ENCODE results near the gene SNAP47.

The SNAP47 gene

DNA sequence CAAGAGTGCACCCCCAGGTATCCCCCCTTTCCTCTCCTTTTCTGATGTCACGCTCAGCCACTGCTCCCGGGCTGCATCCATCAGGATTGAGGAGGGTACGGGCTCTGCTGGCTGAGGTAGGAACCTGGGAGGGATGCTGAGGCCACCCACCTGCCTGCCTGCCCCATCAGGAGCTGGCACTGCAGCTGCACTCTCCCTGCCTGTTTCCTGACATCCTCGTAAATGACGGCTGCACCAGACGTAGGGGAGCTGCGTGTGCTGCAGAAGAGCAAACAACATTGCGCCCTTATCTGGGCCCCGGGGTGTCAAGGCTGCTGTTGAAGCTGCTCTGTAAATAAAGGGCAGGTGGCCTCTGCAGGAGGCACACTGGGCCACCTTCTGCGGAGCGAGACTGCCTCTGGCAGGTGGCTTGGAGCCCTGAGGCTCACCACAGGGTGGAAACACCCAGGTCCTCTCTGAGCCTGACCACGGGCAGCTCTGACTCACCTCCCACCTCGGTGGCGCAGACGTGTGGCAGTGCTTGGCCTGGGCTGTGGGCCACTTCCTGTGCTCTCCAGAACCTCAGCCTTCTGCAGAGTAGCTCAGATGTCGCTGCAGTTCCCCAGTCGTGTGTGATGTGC, 30.9 kb downstream of the SNAP47 start:
- Histone ChIP-seq H3K4me1 (ENCODE audit: low read length) (peaks cover 21% of the 10 kb centered on the region), H3K4me3 (ENCODE audit: low read length) (no peak overlapping the region), H3F3A (ENCODE audit: insufficient read depth, low read length) (peaks cover 14% of the 10 kb centered on the region), H3K27ac (ENCODE audit: low read length) (no peak overlapping the region), H3K9me3 (replicated peaks; ENCODE audit: insufficient read depth, low read length) (no peaks in the 10 kb centered on the region), H4K20me1 (ENCODE audit: insufficient read depth, low read length) (no peaks in the 10 kb centered on the region), H3K36me3 (replicated peaks; ENCODE audit: insufficient read depth, low read length) (peaks cover 6% of the 10 kb centered on the region; the same call in 1 of the 2 replicates), H3K9me2 (replicated peaks; ENCODE audit: insufficient read depth, low read length) (no peaks in the 10 kb centered on the region), H3K4me2 (ENCODE audit: low read depth, low read length) (no peak overlapping the region), H2AFZ (ENCODE audit: low read length) (no peak overlapping the region), H3K79me2 (ENCODE audit: low read length) (peaks cover 22% of the 10 kb centered on the region), H3K27me3 (replicated peaks; ENCODE audit: insufficient read depth, low read length) (no peaks in the 10 kb centered on the region), H3K9ac (ENCODE audit: low read length) (no peak overlapping the region)
- no peak for DNase-seq
- TF ChIP-seq, protein P1, sequence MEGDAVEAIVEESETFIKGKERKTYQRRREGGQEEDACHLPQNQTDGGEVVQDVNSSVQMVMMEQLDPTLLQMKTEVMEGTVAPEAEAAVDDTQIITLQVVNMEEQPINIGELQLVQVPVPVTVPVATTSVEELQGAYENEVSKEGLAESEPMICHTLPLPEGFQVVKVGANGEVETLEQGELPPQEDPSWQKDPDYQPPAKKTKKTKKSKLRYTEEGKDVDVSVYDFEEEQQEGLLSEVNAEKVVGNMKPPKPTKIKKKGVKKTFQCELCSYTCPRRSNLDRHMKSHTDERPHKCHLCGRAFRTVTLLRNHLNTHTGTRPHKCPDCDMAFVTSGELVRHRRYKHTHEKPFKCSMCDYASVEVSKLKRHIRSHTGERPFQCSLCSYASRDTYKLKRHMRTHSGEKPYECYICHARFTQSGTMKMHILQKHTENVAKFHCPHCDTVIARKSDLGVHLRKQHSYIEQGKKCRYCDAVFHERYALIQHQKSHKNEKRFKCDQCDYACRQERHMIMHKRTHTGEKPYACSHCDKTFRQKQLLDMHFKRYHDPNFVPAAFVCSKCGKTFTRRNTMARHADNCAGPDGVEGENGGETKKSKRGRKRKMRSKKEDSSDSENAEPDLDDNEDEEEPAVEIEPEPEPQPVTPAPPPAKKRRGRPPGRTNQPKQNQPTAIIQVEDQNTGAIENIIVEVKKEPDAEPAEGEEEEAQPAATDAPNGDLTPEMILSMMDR (IDR thresholded peaks at IDR 0.05; ENCODE audit: low read length): no peak
- TF ChIP-seq EZH2phosphoT487 (IDR thresholded peaks at IDR 0.05; ENCODE audit: low read length) (no peak), EZH2 (optimal IDR thresholded peaks at IDR 0.05; ENCODE audit: low read depth, low read length) (no peak)

DNA sequence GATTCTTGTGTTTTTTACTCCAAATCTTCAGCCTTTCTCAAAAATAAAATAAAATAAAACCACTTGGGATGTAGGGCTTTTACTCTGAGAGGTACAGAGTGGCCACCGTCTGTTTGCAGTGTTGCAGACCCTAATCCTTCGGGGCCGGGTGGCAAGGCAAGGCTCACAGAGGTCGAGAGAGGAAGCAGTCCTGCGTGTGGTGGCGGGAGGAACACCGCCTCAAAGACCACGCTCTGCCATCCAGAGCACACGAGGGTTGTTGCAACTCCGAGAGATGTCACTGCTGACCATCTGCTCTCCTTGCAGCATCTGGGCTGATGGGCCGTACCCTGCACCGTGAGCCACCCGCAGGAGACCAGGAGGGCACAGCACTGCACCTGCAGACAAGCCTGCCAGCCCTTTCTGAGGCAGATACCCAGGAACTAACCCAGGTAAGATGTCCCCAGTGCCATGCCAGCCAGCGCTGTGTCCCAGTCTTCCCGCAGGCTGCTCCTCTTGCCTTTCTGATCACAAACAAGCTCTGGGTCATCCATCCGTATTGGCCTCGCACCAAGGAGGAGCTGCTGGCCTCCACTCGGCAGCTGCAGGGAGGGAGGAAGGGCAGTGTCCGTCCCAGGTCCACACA, 31.5 kb downstream of the SNAP47 start:
- Histone ChIP-seq H3K4me1 (ENCODE audit: low read length) (peaks cover 15% of the 10 kb centered on the region), H3K4me3 (ENCODE audit: low read length) (no peak overlapping the region), H3K9ac (ENCODE audit: low read length) (no peak overlapping the region), H3K27me3 (replicated peaks; ENCODE audit: insufficient read depth, low read length) (no peaks in the 10 kb centered on the region), H3K79me2 (ENCODE audit: low read length) (peaks cover 19% of the 10 kb centered on the region), H2AFZ (ENCODE audit: low read length) (no peak overlapping the region), H3K9me2 (replicated peaks; ENCODE audit: insufficient read depth, low read length) (no peaks in the 10 kb centered on the region), H3K9me3 (replicated peaks; ENCODE audit: insufficient read depth, low read length) (no peaks in the 10 kb centered on the region), H3K36me3 (replicated peaks; ENCODE audit: insufficient read depth, low read length) (peaks cover 6% of the 10 kb centered on the region; the same call in 1 of the 2 replicates), H3K27ac (ENCODE audit: low read length) (no peak overlapping the region), H3F3A (ENCODE audit: insufficient read depth, low read length) (peaks cover 7% of the 10 kb centered on the region), H3K4me2 (ENCODE audit: low read depth, low read length) (no peak overlapping the region), H4K20me1 (ENCODE audit: insufficient read depth, low read length) (no peaks in the 10 kb centered on the region)
- no peak for DNase-seq
- TF ChIP-seq EZH2 (optimal IDR thresholded peaks at IDR 0.05; ENCODE audit: low read depth, low read length) (no peak), EZH2phosphoT487 (IDR thresholded peaks at IDR 0.05; ENCODE audit: low read length) (no peak)
- TF ChIP-seq, protein P1 (IDR thresholded peaks at IDR 0.05; ENCODE audit: low read length): no peak

DNA sequence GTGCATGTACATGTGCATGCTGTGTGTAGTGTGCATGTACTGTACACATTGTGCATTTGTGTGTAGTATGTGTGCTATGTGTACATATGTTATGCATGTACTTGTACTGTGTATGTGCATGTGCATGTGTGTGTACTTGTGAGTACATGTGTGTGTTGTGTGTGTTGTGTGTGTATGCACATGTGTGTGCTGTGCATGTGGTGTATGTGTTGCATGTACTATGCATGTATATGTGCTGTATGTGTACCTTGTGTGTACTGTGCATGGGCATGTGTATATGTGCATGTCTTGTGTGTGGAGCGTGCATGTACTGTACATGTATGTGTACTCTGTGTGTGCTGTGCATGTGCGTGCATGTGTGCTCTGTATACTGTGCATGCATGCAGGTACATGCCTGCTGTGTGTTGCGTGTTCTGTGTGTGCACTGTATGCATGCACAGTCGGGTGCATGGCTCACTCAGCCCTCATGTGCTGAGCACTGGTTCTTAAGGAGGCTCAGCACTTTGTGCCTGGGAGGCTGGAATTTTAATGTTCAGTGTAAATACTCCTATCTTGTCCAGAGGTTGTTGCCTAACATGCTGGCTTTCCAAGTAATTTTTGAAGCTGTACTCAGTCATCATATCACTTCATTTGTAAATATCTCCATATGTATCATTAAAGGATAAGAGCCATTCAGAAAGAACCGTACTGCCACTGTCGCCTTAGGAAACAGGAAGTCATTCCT, 32.3 kb downstream of the SNAP47 start:
- Histone ChIP-seq H3K4me1 (ENCODE audit: low read length) (peaks cover 7% of the 10 kb centered on the region), H3K79me2 (ENCODE audit: low read length) (peaks cover 14% of the 10 kb centered on the region), H3F3A (ENCODE audit: insufficient read depth, low read length) (peaks cover 5% of the 10 kb centered on the region; the same call in 1 of the 2 replicates), H3K9ac (ENCODE audit: low read length) (no peak overlapping the region), H4K20me1 (ENCODE audit: insufficient read depth, low read length) (no peaks in the 10 kb centered on the region), H3K9me2 (replicated peaks; ENCODE audit: insufficient read depth, low read length) (no peaks in the 10 kb centered on the region), H3K27me3 (replicated peaks; ENCODE audit: insufficient read depth, low read length) (no peaks in the 10 kb centered on the region), H3K4me3 (ENCODE audit: low read length) (no peak overlapping the region), H3K27ac (ENCODE audit: low read length) (no peak overlapping the region), H3K36me3 (replicated peaks; ENCODE audit: insufficient read depth, low read length) (peaks cover 6% of the 10 kb centered on the region; the same call in 1 of the 2 replicates), H3K4me2 (ENCODE audit: low read depth, low read length) (no peak overlapping the region), H2AFZ (ENCODE audit: low read length) (no peak overlapping the region), H3K9me3 (replicated peaks; ENCODE audit: insufficient read depth, low read length) (no peaks in the 10 kb centered on the region)
- TF ChIP-seq, protein P1 (IDR thresholded peaks at IDR 0.05; ENCODE audit: low read length): no peak
- TF ChIP-seq EZH2 (optimal IDR thresholded peaks at IDR 0.05; ENCODE audit: low read depth, low read length): no peak
- no peak for TF ChIP-seq EZH2phosphoT487 (IDR thresholded peaks at IDR 0.05; ENCODE audit: low read length)
- DNase-seq: no peak

All from MM.1S (cell line).